ENCODE data around the gene MFGE8.

DNA sequence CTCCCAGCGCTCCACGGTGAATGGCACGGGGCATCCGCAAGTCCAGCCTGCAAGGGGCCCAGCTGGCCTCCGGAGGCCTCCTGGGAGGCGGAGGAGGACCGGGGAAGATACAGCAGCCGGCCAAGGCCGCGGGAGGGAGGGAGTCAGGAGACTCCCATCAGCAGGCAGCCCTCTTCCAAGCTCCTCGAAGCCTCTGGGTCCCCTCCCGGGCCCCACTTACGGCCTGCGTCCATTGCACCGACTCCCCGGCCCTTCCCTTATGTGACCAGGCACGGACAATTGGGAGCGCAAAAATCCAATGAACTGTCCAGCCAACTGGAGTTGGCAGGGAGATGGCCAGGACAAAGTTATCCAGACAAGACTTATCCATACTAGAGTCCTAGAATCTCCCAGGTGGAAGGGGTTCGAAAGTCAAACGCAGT is 668 bp downstream of the MFGE8 start:
- TF ChIP-seq, protein P1, sequence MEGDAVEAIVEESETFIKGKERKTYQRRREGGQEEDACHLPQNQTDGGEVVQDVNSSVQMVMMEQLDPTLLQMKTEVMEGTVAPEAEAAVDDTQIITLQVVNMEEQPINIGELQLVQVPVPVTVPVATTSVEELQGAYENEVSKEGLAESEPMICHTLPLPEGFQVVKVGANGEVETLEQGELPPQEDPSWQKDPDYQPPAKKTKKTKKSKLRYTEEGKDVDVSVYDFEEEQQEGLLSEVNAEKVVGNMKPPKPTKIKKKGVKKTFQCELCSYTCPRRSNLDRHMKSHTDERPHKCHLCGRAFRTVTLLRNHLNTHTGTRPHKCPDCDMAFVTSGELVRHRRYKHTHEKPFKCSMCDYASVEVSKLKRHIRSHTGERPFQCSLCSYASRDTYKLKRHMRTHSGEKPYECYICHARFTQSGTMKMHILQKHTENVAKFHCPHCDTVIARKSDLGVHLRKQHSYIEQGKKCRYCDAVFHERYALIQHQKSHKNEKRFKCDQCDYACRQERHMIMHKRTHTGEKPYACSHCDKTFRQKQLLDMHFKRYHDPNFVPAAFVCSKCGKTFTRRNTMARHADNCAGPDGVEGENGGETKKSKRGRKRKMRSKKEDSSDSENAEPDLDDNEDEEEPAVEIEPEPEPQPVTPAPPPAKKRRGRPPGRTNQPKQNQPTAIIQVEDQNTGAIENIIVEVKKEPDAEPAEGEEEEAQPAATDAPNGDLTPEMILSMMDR (IDR thresholded peaks at IDR 0.05 in 4 of 5, conservative IDR thresholded peaks at IDR 0.05 in 1 of 5), result no peak
- TF ChIP-seq POLR2A (IDR thresholded peaks at IDR 0.05), result no peak
